AG09309 (cell line): ENCODE results near the gene HSPBP1.

Source experiments
- DNase-seq: peaks from one replicate; pipeline ENCODE4 v3.0.0-alpha.2; 2010; ENCODE audit warnings: low read depth
- H3K4me3 ChIP-seq: 2 replicates; pipeline ENCODE4 v1.5.1; 2011; ENCODE audit warnings: mild to moderate bottlenecking, low read depth, low read length, moderate library complexity; ENCODE audit not compliant: control insufficient read depth
- CTCF ChIP-seq: IDR thresholded peaks from 2 replicates; pipeline ENCODE4 v1.5.1; 2011; ENCODE audit warnings: mild to moderate bottlenecking, low read depth, low read length, inconsistent platforms; ENCODE audit not compliant: insufficient read depth, control insufficient read depth; ENCODE audit errors: missing control alignments

Gene HSPBP1

GRCh38 chr19:55311797-55312196 lies 31.9 kb upstream of the HSPBP1 start:
- H3K4me3 ChIP-seq, result no peak overlapping the region
- no peak for TF ChIP-seq CTCF
- DNase-seq, result no peak

DNA sequence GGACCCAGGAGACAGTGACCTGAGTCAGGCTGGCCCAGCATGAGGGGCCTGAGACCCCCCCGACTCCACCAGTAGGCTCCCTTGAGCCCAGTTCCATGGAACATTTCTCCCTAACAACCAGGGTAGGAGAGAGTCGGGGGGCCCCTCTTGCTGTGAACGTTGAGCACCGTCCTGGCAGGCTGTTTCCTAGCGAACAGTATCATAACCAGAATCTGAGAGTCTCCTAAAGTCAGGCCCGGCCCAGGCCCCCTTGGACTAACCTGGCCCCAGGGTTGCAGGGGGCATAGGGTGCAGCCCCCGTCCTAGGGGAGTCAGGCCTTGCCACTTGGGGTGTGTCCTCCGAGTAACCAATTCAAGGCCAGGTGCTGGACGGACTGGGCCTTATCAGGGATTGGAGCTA lies 31.5 kb upstream of the HSPBP1 start:
- H3K4me3 ChIP-seq, result no peak overlapping the region
- no peak for TF ChIP-seq CTCF
- no peak for DNase-seq

GRCh38 chr19:55310498-55310897 lies 30.6 kb upstream of the HSPBP1 start:
- DNase-seq, result no peak
- no peak overlapping the region for H3K4me3 ChIP-seq
- no peak for TF ChIP-seq CTCF

DNA sequence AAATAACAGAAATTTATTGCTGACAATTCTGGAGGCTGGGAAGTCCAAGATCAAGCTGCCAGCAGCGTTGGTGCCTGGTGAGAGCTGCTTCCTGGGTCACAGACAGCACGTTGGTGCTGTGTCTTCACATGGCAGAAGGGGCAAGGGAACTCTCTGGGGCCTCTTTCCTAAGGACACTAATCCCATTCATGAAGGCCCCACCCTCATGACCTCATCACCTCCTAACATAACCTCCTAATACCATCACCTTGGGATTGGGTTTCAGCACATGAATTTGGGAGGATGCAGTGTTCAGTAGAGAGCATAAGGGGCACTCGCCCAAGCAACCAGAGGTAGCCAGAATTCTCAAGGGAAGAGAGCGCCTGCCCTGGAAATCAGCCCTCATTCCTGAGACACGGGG lies 29.5 kb upstream of the HSPBP1 start:
- no peak for TF ChIP-seq CTCF
- no peak for DNase-seq
- H3K4me3 ChIP-seq, result no peak overlapping the region

DNA sequence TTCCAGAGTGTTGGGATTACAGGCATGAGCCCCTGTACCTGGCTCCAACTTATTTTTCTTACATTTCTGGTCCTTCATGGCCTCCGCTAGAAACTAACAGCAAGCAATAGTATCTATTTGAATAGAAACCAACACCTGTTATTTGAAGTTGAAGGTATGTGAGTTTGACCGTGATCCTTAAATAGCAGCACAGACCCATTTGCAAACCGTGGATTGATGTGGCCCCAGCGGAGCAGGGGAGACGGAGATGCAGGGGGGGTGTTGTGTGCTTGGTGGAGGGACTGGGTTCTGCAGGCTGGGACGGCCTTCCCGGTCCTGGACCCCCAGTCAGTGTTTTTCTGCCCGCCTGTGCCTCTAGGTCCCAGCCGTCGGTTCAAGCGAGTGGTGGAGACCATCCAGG lies 28.4 kb upstream of the HSPBP1 start:
- no peak for DNase-seq
- H3K4me3 ChIP-seq, result no peak overlapping the region
- TF ChIP-seq CTCF, result no peak

DNA sequence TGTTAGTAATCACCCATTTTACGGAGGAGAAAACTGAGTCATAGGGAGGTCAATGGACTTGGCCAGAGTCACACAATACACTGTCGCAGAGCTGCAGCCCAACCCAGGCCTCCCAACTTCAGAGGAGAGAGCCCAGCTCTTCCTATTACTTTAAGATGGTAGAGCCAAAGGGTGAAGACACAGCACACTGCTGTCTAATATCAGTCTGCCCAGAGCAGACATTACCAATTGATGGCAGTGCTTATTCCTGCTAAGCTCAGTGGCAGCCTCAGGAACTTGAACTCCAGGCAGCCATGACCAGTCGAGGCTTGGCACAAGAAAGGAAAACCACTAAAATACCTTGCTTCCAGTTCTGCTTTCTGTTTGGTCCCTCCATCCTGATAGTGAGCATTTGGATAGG lies 26.8 kb upstream of the HSPBP1 start:
- no peak for DNase-seq
- no peak for TF ChIP-seq CTCF
- no peak overlapping the region for H3K4me3 ChIP-seq

DNA sequence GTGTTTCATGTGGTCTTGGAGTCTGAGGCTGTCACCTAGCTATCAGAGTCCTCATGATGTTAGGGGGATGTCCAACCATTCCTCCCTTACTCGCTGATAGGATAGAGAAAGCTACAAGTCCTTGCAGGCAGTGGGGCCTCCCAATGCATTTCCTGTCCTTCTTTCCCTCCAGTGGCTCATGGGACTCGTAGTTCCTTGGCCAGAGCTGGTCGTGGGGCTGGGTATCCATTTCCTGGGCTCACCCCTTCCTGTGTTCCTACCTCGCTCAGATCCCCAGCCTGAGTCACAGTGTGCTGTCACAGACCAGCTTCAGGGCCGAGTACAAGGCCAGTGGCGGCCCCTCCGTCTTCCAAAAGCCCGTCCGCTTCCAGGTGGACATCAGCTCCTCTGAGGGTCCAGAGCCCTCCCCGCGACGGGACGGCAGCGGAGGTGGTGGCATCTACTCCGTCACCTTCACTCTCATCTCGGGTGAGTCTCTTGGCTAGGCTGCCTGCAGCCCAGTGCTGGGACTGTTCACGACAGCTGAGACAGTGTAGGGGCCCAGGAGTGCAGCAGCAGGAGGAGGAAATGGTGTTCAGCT lies 26.2 kb upstream of the HSPBP1 start:
- no peak overlapping the region for H3K4me3 ChIP-seq
- DNase-seq, result no peak
- no peak for TF ChIP-seq CTCF
